NB4 (cell line): Measurements from ENCODE around the gene NDUFAF2.

Source experiments
- CTCF ChIP-seq: IDR thresholded peaks from one replicate; pipeline ENCODE4 v1.5.1; 2012; ENCODE audit warnings: low read depth, low read length
- MAX ChIP-seq: IDR thresholded peaks from 2 replicates; pipeline ENCODE4 v1.6.1; 2011; ENCODE audit warnings: low read depth, low read length
- MYC ChIP-seq: IDR thresholded peaks from 2 replicates; pipeline ENCODE4 v1.6.1; 2011; ENCODE audit warnings: low read depth, low read length
- POLR2A ChIP-seq: IDR thresholded peaks from 2 replicates; pipeline ENCODE4 v1.6.1; 2011; ENCODE audit warnings: mild to moderate bottlenecking; ENCODE audit not compliant: insufficient read length; ENCODE audit errors: extremely low read depth

GRCh38 chr5:61053937-61054336 is 108.9 kb downstream of the NDUFAF2 start:
- TF ChIP-seq CTCF, result no peak
- no peak for TF ChIP-seq MYC
- no peak for TF ChIP-seq POLR2A
- TF ChIP-seq MAX, result no peak
